Peyer's patch (tissue), 4 donors: ENCODE results near the gene WDR1. TPM values are rescaled to one million over a fixed set of nuclear protein-coding genes. Genes with fewer than 3 reads are reported as not detected.
A peak's percentile ranks its signal among the peaks of the same experiment; 100 is the strongest.

Source experiments
- DNase-seq, 3 donors: peaks; one replicate each; pipeline ENCODE4 v3.0.0-alpha.2; 2017 to 2019
- H3K27ac ChIP-seq, 4 donors: fragments of 200-600 bp; sonication (generic); one replicate each; pipeline ENCODE4 v1.5.1; 2016 to 2019
- H3K27me3 ChIP-seq, 2 donors: fragments of 200-600 bp; sonication (generic); one replicate each; pipeline ENCODE4 v1.5.1; 2019
- H3K36me3 ChIP-seq, 3 donors: fragments of 200-600 bp; sonication (generic); one replicate each; pipeline ENCODE4 v1.5.1; 2016 to 2019
- H3K4me1 ChIP-seq, 4 donors: fragments of 200-600 bp; sonication (generic); one replicate each; pipeline ENCODE4 v1.5.1; 2016 to 2019
- H3K4me3 ChIP-seq, 4 donors: fragments of 200-600 bp; sonication (generic); 1 replicate in 3 of 4; 2 replicates in 1 of 4; pipeline ENCODE4 v1.5.1; 2016 to 2019; ENCODE audit warnings: mild to moderate bottlenecking in 1 of 4
- H3K9me3 ChIP-seq, 4 donors: fragments of 200-600 bp; sonication (generic); one replicate each; pipeline ENCODE4 v1.5.1; 2016 to 2019; ENCODE audit warnings: mild to moderate bottlenecking in 1 of 4
- CTCF ChIP-seq, 6 experiments: fragments of 450-650 bp in 4 of 6; fragments of 200-600 bp in 2 of 6; sonication (generic) in 1 of 6; IDR thresholded peaks; one replicate each; pipeline ENCODE4 v1.5.1; 2017 to 2019; ENCODE audit warnings: antibody characterized with exemption in 6 of 6, mild to moderate bottlenecking in 3 of 6, moderate library complexity in 1 of 6
- POLR2A ChIP-seq, 2 donors: fragments of 450-650 bp; IDR thresholded peaks; one replicate each; pipeline ENCODE4 v1.5.1; 2017; ENCODE audit warnings: antibody characterized with exemption in 2 of 2, mild to moderate bottlenecking in 2 of 2, moderate library complexity in 2 of 2
- total RNA-seq, 4 donors: library from RNA; depleted of rRNA; stranded (reverse); fragments of >200 nt; gene quantifications; one replicate each; pipeline ENCODE4 v1.1.0, GENCODE V29; 2016

WDR1 gene
- total RNA-seq = 100 to 1,000 TPM; 170 to 192 (median 180) TPM

- peaks cover 0 to 36% (median 0%) of the 10 kb centered on the region in 3 donors for H3K36me3 ChIP-seq
- no peaks in the 10 kb centered on the region for H3K27me3 ChIP-seq
- H3K4me3 ChIP-seq = peak within 1 kb of the TSS; percentile 67 to 98 (median 92)
- H3K27ac ChIP-seq = peak within 1 kb of the TSS; percentile 95 to 100 (median 98)
- peak; percentile 93 to 99 (median 98) for DNase-seq
- no peaks in the 10 kb centered on the region for H3K9me3 ChIP-seq
- peak; percentile 92 to 97 for TF ChIP-seq POLR2A (IDR thresholded peaks at IDR 0.05)
- no peak for TF ChIP-seq CTCF (IDR thresholded peaks at IDR 0.05)
- peaks cover 7 to 44% (median 20%) of the 10 kb centered on the region in 4 donors for H3K4me1 ChIP-seq
These were observed at the start of gene WDR1 for GRCh38 chr4:10116569-10117358. Gene WDR1 (minus strand): TSS chr4:10116799. CDS start chr4:10116666, 133 bp downstream.

- TF ChIP-seq CTCF (IDR thresholded peaks at IDR 0.05) (peak in 4 of 6 experiments; percentile 41 to 69 (median 61)), POLR2A (IDR thresholded peaks at IDR 0.05) (no peak)
- DNase-seq = peak in 2 of 3 donors; percentile 58 to 61
- Histone ChIP-seq H3K9me3 (no peaks in the 10 kb centered on the region), H3K27ac (no peak overlapping the region), H3K4me1 (no peaks in the 10 kb centered on the region), H3K36me3 (no peaks in the 10 kb centered on the region), H3K4me3 (no peak overlapping the region), H3K27me3 (no peaks in the 10 kb centered on the region)
These were observed 48.3 kb upstream of the WDR1 start for GRCh38 chr4:10164877-10165283.

- H3K9me3 ChIP-seq = no peaks in the 10 kb centered on the region
- no peaks in the 10 kb centered on the region for H3K4me1 ChIP-seq
- no peak for DNase-seq
- no peaks in the 10 kb centered on the region for H3K27me3 ChIP-seq
- TF ChIP-seq POLR2A (IDR thresholded peaks at IDR 0.05) (no peak), CTCF (IDR thresholded peaks at IDR 0.05) (no peak)
- H3K36me3 ChIP-seq = no peaks in the 10 kb centered on the region
- no peak overlapping the region for H3K27ac ChIP-seq
- H3K4me3 ChIP-seq = no peak overlapping the region
These were observed 46.7 kb upstream of the WDR1 start for GRCh38 chr4:10163296-10163695.

GRCh38 chr4:10162341-10163000 is 45.9 kb upstream of the WDR1 start:
- Histone ChIP-seq H3K27ac (no peak overlapping the region), H3K4me3 (no peak overlapping the region), H3K27me3 (no peaks in the 10 kb centered on the region), H3K36me3 (no peaks in the 10 kb centered on the region), H3K9me3 (no peaks in the 10 kb centered on the region), H3K4me1 (peaks cover 0 to 2% (median 0%) of the 10 kb centered on the region in 4 donors)
- DNase-seq = peak in 1 of 3 donors; percentile 83
- TF ChIP-seq POLR2A (IDR thresholded peaks at IDR 0.05) = no peak
- no peak for TF ChIP-seq CTCF (IDR thresholded peaks at IDR 0.05)

- Histone ChIP-seq H3K36me3 (no peaks in the 10 kb centered on the region), H3K27ac (peak overlapping the region in 1 of 4 donors; percentile 19), H3K9me3 (no peaks in the 10 kb centered on the region), H3K4me3 (no peak overlapping the region), H3K27me3 (no peaks in the 10 kb centered on the region), H3K4me1 (peaks cover 0 to 2% (median 0%) of the 10 kb centered on the region in 4 donors)
- DNase-seq = peak in 1 of 3 donors; percentile 54
- TF ChIP-seq CTCF (IDR thresholded peaks at IDR 0.05) (no peak), POLR2A (IDR thresholded peaks at IDR 0.05) (no peak)
These were observed 45.2 kb upstream of the WDR1 start for GRCh38 chr4:10161840-10162239.
